Skin of body (tissue), 2 donors: ENCODE measurements around the gene BMS1. TPM values are rescaled to one million over a fixed set of nuclear protein-coding genes. Genes with fewer than 3 reads are reported as not detected.
"Not testable (repeated sequence)": the region's sequence is repeated elsewhere in the genome, so short reads cannot be mapped to it uniquely, and the experiment has no call there.

Experiments used
- DNase-seq: peaks from one replicate; lab custom pipeline; 2025; lab: John Stamatoyannopoulos, UW
- total RNA-seq: library from RNA; depleted of rRNA; stranded (reverse); fragments of >200 nt; gene quantifications from one replicate; pipeline ENCODE4 v1.2.3, GENCODE V29; 2014

Gene BMS1
- total RNA-seq, 1 donor from 2014 or later, result 13.5 TPM

DNA sequence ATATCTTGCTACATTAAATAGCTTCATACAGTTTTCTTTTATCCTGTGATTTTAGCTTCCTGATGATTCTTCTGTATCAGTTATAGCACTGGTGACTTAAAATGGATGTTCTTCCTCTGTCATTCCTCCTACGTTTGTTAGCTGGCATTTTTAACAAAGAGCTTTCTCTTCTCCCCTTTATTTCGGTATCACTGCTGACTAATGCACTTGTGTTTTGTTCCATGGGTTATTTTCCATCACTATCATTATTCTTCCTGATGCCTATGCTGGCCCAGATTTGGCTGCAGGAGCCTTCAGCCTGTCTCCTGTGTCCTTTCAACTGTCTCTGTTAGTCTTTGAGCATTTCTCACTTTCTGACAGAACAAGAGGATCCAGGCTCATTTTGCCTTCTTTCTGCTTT is 13.1 kb downstream of the BMS1 start:
- DNase-seq, result no peak

DNA sequence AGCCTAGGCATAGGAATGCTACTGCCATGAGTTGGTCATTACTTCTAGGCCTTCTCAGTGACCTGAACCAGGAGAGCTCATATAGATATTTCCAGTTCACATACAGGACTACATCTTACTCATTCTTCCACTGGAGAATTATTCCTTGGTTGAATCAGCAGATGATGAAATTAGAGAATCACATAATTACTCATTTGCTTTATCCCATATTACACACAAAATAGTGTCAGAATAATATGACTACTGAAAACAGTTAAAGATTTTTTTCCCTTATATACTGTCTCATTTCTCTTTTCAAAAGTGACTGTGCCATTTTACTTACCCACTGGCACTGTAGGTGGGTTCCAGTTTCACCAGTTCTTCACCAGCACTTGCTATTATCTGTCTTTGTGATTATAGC is 18.5 kb downstream of the BMS1 start:
- no peak for DNase-seq

DNA sequence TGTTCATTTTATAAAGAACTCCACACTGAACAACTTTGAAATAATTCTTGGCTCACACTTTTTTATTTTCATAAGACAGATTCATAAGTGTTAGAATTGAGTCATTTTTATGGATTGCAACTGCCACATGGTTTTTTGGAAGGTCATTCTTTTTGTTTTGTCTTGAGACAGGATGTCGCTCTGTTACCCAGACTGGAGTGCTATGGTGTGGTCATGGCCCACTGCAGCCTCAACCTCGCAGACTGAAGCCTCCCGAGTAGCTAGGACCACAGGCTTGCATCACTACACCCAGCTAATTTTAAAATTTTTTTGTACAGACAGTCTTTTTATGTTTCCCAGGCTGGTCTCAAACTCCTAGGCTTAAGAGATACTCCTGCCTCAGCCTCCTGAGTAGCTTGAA is 20.3 kb downstream of the BMS1 start:
- DNase-seq, result no peak

DNA sequence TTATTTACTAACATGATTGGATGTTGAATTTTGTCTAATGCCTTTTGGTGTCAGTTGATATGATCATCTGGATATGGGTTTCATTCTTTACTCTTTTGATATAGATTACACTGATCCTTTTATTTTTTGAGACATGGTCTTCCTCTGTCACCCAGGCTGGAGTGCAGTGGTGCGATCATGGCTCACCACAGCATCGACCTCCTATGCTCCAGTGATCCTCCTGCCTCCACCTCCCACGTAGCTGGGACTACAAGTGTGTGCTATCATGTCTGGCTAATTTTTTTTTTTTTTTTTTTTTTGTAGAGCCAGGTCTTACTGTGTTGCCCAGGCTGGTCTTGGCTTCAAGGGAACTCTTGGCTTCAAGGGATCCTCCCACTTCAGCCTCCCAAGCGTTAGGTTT is 27.1 kb downstream of the BMS1 start:
- DNase-seq, result no peak

DNA sequence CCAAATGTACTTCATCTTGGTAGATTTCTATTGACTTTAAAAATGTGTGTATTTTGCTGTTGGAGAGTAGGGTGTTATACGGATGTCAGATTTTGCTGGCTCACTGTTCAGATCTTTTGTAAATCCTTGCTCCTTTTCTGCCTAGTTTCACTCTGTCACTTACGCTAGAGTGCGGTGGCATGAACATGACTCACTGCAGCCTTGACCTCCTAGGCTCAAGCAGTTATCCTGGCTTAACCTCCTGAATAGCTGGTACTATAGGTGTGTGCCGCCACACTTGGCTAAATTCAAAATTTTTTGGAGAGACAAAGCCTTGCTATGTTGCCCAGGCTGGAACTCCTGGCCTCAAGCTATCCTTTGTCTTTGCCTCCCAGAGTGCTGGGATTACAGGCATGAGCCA is 29.4 kb downstream of the BMS1 start:
- no peak for DNase-seq

DNA sequence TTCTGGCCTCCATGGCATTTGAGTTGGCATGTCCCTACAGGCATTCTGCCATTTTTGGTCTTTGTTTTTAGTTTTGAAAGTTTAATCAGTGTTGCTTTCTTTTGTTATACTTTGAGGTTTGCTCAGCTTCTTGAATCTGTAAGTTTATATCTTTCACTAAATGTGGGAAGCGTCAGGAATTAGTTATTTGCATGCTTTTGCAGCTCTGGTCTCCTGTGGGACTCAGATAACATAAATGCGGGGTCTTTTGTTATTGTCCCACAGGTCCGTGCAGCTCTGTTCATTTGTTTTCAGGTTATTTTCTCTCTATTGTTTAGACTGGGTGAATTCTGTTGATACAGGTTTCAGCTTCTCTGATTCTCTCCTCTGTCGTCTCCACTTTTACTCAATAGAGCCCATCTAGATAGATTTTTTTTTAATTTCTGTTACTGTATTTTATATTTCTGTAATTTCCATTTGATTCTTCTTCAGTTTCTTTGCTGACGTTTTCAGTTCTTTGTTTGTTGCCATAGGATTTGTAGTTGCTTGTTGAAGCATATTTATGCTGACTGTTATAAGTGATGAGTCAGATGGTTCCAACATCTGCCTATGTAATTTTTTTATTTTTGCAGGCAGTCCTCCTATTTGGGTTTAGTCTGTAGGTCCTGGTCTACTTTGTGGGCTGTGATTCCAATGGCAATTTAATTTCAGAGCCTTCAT is 31.5 kb downstream of the BMS1 start:
- DNase-seq, result not testable (repeated sequence)

DNA sequence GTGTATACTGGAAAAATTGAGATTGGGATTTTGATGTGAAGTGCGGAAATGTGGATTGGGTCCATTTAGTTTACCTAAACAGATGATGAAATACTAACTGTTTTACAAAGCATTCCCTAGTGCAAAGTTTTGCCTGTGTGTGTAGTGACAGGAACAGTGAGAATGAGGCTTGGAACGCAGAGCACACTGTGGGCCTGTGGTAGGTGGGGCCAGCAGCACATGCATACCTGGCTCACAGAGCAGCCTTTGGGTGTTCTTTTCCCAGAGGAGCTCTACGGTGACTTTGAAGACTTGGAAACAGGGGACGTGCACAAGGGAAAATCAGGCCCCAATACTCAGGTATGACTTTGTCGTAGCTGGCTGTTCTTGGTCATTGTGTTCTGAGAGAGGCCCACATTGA is 33.7 kb downstream of the BMS1 start:
- DNase-seq, result not testable (repeated sequence)

DNA sequence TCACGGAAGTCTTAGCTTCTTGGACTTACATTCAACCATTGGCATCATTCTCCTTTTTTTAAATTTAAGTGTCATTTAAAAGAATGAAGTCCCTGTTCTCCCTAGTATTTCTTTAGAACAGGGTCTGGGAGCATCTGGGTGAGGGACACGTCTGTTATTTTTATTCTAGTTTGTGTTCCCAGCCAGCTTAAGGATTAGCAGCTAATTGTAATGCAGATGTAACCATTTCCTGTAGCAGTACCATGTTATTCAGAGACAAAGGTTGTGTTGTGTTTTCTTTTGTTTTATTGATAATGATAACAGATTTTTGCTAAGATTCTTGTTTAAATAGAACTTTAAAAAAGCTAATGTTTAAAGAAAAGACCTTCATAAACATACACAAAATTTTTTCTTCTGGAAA is 34.3 kb downstream of the BMS1 start:
- DNase-seq, result no peak

DNA sequence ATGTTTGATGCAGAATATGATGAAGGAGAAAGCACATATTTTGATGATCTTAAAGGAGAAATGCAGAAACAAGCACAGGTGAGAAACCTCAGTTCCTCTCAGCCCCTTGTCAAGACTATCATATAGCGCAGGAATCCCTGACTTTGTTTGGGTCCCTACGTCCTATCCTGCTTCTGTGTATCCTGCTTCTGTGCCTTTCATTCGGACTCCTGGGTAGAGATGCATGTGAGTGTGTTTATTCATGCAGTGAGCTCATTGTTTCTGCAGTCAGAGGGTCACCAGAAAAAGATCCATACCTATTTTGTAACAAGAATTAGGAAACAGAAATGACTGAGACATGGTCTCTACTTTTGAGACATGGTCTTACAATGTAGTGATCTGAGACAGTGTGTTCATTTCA is 34.8 kb downstream of the BMS1 start:
- not testable (repeated sequence) for DNase-seq

DNA sequence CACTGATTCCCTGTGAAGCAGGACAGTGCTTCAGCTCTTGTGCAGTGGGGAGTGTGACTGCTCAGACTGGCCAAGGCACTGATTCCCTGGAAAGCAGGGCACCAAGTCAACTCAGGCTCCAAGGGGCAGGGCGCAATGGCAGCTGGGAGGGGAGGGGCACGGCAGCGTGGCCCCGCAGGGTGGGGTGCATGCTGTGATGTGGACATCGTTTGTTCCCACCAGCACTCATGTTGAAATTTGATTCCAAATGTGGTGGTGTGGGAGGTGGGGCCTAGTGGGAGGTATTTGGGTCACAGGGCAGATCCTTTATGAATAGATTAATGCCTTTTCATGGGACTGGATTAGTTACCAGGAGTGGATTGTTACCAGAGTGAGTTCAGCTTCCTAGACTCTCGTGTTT is 44.2 kb downstream of the BMS1 start:
- not testable (repeated sequence) for DNase-seq

DNA sequence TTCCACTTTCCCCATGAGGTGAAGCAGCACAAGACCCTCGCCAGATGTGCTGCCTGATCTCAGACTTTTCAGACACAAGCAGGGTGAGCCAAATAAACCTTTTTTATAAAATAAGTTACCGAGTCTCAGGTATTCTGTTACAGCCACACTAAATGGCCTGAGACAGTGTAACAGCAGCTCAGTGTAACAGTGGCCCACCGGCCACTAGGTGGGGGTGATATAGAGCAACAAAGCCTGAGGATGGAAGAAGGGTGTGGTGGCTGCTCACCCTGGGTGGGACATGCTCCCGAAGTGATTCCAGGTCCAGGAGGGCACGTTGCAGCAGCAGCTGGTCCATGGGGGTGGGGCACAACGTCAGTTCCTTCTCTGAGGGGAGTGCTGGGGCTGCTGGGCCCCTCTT is 44.6 kb downstream of the BMS1 start:
- DNase-seq, result no peak

DNA sequence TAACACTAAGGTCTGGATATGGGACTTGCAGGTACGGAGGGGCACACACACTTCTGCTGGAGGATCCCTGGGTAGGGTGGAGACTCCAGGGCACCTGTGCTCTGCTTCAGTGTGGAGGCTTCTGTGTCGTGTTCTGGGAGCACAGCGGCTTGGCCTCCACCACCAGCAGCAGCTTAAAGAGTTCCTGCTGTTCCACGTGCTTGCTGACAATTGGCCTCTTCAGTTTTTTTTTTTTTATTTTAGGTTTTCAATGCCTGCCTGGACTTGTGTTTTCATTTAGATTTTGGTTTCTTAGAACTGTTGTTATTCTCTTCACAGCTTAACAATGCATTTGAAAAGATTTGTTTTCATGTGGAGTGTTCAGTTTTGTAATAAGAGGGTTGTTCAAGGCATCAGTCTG is 45.8 kb downstream of the BMS1 start:
- not testable (repeated sequence) for DNase-seq

DNA sequence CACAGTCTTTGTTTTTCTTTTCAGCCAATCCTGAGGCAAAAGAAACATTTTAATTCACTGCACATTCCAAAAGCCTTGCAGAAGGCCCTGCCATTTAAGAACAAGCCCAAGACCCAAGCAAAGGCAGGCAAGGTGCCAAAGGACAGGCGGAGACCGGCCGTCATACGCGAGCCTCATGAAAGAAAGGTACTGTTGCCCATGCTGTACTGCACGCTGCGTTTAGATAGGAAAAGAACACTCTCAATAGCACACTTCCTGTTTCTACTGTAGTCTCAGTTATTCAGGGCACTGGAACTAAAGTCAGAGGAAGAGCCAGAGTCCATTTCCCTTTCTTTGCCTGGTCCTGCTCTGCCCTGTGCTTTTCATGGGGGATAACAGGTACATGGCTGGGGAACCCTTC is 47.6 kb downstream of the BMS1 start:
- no peak for DNase-seq

DNA sequence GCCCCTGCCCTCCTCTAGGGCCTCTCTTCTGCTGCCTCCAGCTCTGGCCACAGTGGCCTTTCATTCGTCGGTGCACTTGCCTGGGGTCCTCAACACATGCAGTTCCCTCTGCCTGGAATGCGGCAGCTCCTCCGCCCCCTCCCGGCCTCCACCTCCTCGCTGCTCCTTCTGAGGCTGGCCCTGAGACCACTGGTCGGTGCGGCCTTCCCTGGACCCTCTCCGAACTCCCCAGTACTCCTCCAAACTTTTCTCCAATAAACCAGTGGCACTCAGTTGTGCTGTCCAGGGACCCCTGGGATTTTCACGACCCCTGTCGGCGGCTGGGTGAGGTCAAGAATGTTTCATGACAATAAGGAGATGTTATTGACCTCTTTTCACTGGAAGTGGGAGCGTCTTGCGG is 53.5 kb downstream of the BMS1 start:
- DNase-seq, result no peak

DNA sequence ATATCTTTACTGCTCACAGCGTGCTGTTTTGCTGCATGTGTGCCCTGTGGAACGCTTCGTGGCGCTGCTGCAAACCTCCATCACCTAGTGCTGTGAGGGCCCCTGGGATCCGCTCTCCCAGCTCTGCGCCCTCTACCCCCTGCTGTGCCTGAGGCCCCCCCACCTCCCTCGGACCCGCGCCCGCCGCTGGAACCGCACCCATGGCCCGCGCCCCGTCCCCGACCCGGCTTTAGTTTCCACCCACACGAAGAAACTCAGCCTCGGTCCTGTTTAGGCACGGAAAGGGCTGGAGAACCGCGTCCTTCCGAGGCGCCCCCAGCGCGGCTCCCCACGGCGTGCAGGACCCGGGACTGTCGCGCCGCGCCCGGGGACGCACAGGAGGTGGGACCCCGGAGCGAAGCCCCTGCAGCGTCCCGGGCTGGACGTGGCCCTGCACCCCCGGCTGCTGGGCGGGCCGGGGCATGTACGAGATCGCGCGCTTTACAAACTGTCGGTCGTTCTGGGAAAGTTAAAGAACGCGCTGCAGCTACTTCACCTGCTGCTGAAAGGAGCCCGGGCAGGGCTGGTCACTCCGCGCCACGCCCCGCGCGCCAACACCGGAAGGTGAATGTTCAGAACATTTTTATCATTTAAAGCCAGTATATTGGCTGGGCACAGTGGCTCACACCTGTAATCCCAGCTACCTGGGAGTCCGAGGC is 54.3 kb downstream of the BMS1 start:
- DNase-seq, result no peak

DNA sequence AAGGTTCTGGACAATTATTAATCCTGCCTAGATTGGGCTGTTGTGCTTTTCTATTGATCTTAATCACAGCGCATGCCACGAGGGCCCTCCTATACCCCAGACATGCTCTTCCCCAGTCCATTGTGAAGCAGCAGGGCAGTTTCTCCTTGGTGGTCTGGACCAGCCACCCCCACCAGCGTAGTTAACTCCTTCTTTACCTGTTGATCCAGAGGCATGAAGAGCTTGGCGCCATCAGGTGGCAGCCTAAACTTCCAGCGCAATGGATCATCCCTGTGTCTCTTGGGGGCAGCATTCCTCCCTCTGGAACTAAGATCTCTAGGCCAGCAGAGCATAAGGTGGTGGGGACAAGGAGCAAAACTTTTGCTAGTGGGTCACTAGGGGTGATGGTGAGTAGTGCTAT is 62.2 kb downstream of the BMS1 start:
- not testable (repeated sequence) for DNase-seq

DNA sequence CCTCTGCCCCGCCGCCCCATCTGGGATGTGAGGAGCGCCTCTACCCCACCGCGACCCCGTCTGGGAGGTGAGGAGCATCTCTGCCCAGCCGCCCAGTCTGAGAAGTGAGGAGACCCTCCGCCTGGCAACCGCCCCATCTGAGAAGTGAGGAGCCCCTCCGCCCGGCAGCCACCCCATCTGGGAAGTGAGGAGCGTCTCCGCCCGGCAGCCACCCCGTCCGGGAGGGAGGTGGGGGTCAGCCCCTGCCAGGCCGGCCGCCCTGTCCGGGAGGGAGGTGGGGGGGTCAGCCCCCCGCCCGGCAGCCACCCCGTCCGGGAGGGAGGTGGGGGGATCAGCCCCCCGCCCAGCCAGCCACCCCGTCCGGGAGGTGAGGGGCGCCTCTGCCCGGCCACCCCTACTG is 64.7 kb downstream of the BMS1 start:
- DNase-seq, result not testable (repeated sequence)

DNA sequence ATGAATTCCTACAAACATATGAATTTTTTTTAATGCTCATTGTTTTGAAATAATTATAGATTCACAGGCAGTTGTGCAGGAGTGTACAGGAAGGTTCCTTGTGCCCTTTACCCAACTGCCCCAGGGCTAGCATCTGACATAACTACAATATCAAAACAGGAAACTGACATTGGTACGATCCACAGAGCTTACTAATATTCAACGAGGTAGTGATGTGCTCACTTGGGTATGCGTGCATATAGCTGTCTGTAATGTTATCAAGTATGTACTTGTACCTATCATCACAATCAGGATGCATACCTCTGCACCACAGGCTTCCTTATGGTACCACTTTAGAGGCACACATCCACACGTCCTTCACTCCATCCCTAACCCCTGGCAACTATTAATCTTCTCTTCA is 68.3 kb downstream of the BMS1 start:
- DNase-seq, result no peak

DNA sequence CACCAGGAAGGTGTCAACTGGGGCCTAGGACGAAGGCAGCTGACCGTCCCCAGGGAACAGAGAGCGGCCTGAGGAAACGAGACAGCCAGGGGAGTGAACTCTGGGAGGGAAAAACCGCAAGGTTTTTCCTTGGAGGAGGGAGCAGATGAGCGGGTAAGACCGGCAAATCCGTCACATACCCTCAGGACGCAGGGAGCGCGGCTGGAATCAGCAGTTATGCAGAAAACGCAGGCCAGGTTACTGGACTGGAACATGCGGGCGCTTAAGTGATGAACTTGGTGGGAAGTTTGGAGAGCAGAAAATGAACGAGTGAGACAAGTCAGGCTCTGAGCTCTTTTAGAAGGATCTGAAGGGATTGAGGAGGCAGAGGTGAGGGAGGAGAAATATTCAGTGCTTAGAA is 76.7 kb downstream of the BMS1 start:
- no peak for DNase-seq

DNA sequence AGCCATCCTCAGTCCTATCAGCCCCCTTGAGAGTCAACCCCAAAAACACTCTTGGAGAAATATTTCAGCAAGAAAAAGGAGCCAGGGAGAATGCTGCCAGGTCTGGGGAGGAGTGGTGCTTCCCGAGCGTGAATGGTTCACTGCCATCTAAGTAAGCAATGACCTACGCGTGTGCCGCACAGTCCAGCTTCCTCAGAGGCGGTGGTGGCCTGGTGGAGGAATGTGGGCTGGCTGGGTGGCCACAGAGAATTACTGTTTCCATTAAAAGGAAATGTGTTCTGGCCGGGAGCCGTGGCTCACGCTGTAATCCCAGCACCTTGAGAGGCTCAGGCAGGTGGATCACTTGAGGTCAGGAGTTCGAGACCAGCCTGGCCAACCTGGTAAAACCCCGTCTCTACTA is 77.4 kb downstream of the BMS1 start:
- not testable (repeated sequence) for DNase-seq

DNA sequence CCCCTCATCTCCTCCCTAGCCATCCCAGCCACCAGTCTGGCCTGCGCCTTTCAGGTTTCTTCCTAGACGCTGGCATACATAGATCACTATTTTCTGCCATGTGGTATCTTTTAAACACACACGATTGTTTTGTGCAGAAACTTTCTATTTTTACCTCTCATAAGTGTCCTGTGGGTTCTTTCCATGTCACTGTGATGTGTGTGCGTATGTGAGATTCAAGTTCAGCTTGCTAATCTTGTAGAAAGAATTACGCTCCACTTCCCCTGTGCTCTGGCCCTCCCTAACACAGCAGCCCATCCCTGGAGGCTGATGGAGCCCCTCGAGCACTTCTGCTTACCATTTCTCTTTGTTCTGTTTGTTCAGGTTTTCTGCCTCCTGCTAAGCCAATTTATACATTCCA is 80.2 kb downstream of the BMS1 start:
- not testable (repeated sequence) for DNase-seq

DNA sequence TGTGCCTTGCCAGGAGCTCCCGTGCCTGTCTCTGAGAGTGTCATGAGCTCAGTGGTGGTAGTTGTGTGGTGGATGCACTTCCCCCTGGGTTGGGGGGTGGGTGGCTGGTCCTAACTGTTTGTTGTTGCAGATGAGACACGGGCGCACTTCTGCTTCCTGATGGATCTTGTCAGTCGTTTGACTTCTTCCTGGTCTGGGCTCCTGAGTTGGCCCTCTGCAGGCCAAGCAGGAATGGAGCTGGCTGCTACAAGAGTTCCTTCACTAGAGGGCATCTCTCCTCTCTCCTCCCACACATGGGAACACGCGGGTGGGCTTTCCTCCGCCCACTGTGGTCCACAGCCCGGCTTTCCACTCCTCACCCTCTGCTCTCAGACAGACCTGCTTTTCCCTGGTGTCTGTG is 82.0 kb downstream of the BMS1 start:
- DNase-seq, result no peak

DNA sequence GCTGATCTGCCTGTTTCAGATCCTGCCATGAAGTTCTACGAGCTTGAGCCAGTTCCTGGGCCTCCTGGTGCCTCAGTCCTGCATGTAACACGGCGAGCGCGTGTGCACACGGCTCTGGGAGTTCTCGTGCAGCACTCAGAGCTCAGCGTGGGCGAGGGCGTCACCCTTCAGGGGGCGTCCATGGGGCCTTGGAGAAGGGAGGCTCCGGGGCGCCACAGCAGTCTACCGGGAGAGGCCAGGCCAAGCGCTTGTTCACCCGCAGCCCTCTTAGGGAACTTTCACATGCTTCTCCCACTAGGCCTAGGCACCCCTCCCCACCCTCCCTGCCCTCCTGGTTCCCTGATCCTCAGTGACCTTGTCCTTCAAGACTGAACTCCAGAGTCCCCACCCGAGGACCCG is 83.1 kb downstream of the BMS1 start:
- DNase-seq, result no peak
